GM19324 (cell line): ENCODE results near the gene EFNA2.
"Not testable (repeated sequence)": the region's sequence is repeated elsewhere in the genome, so short reads cannot be mapped to it uniquely, and the experiment has no call there.

ENCODE experiments used
- ATAC-seq: cut with Tn5 transposase; IDR thresholded peaks from one replicate; pipeline ENCODE4 v1.9.1; 2021; ENCODE audit warnings: mild to moderate bottlenecking, moderate library complexity; ENCODE audit not compliant: unreplicated experiment, low FRiP score

Gene EFNA2

DNA sequence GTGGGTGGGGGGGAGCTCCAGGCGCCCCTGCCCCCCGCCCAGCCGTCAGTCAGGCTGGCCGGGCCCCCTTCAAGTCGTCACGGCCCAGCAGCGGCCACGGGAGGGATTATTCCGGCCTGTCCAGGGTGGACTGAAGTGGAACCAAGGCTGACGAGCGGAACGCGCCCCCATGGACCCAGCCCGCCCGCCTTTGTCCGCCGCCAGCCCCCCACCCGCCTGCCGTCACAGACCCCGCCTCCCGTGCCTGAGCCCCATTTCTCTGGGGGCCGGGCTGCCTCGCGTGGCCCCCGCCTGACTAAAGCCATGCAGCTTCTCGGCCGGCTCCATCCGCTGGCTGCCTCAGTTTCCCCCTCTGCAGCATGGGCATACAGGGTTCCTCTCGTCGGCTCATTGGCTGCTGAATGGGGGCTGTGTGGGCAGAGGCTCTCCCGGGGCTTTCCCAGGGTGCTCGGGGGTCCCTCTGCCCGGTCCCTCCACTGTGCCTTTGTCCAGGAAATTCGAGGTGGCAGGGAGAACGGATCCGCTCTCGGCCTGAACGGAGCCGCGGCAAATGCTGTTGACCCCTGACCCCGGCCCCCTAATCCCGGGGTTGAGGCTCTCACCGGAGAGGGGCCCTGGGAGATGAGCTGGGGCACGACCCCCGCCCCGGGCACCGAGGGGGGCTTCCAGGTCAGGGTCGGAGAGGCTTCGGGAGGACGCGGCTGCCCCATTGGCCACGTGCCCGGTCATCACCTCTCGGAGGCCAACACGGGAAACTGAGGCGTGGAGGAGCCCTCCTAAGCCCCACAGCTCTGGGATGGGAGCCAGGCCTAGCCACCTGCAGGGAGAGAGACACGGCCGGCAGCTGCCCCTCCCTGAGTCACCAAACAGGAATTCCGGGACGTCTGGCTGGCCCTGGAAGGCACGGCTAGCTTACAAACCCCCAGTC, 27.4 kb downstream of the EFNA2 start:
- ATAC-seq, result no peak

DNA sequence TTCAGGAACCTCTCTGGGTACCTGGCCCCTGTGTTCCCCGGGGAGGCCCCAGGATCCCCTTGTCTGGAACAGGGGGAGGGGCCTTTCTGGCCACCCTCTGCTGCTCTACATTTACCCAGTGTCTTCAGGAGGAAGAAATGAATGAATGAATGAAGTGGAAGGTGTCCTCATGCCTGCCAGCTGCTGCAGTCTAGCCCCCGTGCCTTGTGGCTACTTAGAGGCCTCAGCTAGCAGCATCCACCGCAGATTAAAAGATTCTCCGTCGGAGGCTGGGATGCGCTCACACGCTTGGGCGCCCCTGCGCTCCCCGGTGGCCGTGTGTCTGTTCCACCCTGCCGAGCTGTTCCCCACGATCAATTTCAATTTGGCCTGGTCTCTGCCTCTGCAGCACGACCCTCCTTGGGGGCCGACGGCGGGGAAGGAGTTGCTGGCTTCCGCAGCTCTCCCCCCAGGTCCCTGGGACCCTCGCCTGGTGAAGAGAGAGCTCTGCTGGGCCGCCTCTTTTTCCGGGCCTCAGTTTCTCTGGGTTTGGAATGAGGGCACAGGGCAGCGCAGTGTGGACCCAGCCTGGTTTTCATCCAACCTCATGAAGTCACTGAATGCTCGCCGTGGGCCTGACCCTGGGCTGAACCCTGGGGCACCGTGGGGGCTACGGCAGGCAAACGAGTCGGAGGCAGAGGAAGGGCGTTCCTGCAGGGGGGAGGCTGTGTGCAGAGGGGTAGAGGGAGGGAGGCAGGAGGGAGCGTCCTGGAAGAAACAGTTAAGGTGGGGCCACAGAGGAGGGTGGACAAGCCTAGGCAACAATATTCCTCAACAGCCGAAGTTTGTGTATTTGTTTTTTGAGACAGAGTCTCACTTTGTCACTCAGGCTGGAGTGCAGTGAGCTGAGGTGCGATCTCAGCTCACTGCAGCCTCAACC, 28.3 kb downstream of the EFNA2 start:
- ATAC-seq, result no peak

DNA sequence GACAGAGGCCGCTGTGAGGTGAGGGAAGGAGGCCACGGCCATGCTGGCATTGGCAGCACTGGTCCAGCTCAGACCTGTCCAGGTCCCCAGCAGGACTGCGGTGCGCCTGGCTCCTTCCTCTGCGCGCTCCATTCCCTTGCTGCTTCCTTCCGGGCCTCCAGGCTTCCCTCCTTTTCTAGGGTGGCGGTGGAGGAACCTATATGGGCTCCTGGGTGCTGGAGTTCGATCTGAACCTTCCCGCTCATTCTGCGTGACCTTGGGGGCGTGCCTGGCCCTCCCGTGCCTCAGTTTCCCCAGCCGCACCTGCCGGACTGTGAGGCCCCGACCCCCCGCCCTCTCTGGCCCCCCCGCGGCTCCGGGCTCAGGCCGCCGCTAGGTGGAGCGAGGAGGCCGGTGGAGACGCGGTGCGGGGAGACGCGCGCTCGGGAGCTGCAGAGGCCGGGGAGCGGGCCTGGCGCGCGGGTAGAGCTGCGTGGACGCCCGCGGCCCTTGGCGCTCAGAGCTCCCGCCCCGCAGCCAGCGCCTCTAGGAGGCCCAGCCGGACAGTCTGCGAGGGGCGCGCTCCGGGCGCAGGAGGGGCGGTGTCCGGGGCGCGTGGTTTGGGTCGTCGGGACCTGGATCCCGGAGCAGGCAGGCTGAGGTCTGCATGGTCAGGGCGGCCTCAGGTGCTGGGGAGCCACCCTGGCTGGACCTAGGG, 29.9 kb downstream of the EFNA2 start:
- no peak for ATAC-seq

DNA sequence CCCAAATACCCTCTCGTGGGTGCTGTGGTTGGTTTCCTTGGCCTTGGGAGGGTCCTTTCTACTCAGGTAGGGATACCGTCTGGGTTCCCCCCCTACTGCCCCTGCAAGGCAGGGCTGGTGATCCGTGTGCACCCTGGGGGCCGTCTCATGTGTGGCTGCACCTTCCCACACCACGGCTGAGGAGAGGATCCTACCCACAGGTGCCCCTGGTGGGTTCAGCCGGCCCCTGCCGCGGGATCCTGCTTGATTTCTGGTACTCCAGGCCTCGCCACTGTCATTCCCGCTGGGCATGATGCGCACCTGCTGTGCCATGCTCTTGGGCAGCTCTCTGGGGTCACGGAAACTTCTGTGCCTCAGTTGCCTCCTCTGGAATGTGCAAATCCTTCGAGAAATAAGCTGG, 30.8 kb downstream of the EFNA2 start:
- ATAC-seq, result no peak

DNA sequence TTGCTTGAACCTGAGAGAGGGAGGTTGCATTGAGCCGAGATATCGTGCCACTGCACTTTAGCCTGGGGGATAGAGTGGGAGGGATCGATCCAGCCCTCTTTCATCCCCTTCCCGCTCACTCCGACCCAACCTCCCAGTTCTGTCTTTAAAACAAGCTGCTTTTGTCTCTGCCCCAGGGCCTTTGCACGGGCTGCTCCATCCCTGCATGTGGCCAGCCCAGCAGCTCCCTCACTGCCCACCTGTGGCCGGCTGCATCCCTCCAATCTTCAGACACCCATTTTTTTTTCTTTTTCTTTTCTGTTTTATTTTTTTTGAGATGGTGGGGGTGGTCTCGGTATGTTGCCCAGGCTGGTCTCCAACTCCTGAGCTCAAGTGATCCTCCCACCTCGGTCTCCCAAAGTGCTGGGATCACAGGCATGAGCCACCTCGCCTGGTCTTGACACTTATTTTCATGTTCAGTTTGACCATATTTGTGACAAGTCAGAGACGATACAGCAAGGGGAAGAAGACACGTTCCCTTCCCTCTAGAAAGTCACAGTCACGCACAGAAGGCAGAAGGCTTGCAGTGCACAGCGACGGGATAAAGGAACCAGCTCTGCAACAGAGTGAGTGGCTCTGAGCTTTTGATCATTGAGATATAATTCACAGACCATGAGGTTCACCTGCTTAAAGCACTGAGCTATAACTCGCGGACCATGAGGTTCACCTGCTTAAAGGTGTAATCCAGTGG, 31.8 kb downstream of the EFNA2 start:
- ATAC-seq, result no peak

DNA sequence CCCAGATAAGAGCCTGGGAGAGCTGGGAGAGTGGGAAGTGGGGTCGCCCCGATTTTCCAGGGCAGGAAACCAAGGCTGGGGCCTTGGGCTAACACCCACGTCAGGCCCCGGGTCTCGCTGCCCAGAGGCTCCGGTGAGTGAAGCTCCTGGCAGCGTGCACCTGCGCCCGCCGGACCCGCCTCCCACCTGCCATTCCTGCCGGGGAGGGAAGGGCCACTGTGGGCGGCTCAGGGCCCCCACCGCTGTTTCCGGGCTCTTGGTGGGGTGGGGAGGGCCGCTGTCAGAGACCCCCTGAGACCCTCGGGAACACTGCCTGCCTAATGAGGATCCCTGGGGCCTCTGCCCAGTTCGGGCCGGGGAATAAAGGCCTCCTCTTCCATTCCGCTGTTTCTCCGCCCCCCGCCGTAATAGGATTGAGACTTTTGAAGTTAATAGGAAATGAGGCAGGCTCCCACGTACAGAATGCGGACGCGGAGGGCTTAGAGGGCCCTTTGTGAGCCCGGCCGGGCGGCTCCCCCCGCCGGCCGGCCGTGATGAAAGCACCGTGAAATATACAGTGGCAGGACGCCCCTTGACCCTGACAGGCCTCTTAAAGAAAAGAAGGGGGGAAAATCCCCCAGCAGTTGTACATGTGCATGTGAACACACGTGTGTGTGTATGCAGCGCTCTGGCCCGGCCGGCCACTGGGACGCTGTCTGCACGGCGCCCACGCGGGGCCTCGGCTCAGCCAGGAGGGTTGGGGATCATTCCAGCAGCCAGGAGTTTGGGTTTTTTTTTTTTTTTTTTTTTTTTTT, 33.2 kb downstream of the EFNA2 start:
- no peak for ATAC-seq

DNA sequence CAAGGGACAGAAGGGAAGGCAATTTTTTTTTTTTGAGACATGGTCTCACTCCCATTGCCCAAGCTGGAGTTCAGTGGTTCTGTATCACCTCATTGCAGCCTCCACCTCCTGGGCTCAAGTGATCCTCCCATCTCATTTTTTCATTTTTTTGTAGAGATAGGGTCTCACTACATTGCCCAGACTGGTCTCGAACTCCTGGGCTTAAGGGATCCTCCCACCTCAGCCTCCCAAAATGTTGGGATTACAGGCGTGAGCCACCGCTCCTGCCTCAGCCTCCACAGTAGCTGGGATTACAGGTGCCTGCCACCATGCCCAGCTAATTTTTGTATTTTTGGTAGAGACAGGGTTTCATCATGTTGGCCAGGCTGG, 34.6 kb downstream of the EFNA2 start:
- not testable (repeated sequence) for ATAC-seq

DNA sequence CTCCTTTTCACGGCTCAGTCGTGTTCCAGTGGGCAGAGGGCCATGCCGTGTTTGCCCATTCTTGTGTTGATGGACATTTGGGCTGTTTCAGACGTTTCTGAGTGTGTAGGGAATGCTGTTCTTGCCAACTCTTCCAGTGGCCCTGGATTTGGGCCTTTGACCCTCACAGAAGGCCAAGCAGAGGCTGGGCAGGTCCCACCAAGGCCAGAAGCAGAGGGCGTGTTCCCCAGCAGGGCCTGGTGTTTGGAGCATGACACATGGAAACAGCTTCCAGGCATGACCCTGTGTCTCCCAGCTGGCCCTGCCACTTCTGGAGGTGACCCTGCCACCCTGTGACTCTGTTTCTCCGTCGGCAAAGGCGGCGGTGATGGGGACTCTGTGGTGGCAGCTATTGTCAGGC, 35.9 kb downstream of the EFNA2 start:
- ATAC-seq, result no peak

DNA sequence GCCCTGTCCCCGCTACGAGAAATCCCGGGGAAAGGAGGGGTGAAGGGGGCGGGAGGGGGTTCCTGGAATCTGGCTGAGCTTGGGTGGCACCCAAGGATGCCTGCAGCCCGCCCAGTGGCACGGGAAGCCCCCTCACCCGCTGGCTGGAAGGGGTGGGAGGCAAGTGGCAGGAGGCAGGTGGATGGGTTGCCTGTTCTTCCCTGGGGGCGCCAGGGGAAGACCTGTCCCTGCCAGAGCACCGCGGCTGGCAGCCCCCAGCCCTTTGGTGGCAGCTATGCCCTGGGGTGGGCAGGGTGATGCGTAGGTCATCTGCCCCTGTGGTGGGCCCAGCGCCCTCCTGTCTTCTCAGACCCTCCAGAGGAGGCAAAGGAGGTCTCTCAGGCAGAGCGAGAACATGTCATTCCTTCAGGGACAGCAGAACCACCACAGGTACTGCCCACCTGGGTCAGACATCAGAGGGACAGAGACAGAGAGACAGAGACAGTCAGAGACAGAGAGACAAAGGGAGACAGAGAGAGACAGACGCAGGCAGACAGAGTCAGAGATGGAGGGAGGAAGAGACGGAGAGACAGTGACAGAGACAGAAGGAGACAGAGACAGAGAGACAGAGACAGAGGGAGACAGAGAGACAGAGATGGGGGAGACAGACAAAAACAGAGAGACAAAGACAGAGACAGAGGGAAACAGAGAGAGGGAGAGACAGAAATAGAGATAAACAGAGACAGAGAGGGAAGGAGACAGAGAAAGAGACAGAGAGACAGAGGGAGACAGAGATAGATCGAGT, 36.7 kb downstream of the EFNA2 start:
- no peak for ATAC-seq

DNA sequence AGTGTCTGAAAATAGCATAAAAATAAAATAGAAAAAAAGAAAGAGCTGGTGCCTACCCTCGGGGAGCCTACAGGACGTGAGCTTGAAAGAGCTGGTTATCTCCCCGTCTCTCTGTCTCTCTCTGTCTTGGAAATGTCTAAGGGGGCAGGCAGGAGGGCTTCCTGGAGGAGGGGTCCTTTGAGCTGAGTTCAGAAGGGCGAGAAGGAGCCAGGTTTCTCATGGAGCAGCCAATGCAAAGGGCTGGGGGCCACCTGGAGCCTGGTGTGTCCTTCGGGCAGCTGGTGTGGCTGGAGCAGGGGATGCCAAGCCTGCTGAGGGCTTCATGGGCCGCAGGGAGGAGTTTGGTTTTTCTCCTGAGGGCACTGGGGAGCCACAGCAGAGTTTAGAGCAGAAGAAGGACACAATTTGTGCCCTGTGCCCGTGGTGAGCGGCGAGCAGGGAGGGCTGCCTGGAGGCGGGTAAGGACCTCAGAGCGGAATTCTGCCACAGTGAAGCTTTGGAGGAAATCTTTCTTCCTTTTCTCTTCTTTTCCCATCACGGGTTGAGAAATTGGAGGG, 38.7 kb downstream of the EFNA2 start:
- ATAC-seq, result no peak

DNA sequence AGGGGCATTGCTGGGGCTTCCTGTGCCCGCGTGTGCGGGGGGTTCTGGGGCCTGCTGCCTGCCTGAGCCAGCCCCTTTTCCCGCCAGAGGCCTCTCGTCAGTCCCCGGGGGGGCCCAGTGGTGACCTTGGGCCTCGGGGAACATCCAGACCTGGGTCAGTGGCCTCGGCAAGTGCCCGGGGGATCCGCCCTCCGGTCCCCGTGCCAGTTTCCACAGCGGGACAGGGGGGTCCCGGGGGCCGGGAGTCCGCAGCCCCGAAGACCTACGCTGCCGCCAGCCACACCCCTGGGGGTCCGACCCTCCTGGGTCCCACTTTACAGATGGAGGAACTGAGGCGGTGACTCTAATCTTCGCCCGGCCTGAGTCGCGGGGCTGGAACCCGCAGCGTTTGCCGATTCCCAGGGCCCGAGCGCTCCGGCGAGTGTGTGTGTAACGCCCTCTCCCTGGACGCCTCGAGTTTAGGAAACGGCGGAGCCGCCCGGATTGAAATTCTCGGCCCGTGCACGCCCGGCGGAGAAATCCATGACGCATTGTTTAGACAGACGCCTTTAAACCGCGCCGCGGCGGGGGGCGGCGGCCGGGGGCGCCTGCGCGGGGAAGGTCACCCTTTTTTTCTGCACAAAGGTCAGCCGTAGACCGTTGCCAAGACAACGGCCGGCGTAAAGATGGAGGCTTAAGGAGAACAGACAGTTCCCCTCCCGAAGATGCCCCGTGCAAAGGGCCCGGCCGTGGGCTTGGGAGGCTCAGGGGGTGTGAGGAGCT, 39.3 kb downstream of the EFNA2 start:
- ATAC-seq, result no peak

DNA sequence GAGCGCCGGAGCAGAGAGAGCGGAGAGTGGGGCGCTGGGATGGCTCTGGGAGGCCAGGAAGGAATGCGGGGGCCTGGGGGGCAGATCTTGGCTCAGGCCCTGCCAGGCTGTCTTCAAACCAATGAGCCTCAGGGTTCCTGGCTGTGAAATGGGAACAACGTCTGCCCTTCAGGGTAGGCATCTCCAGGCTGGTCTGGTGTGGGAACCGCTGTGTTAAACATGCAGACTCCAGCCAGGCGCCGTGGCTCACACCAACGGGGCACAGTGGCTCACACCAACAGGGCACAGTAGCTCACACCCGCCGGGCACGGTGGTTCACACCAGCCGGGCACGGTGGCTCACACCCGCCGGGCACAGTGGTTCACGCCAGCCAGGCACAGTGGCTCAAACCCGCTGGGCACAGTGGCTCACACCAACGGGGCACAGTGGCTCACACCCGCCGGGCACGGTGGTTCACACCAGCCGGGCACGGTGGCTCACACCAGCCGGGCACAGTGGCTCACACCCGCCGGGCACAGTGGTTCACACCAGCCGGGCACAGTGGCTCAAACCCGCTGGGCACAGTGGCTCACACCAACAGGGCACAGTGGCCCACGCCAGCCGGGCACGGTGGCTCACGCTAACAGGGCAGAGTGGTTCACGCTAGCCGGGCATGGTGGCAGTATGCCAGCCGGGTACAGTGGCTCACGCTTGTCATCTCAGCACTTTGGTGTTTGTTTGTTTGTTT, 40.1 kb downstream of the EFNA2 start:
- no peak for ATAC-seq

DNA sequence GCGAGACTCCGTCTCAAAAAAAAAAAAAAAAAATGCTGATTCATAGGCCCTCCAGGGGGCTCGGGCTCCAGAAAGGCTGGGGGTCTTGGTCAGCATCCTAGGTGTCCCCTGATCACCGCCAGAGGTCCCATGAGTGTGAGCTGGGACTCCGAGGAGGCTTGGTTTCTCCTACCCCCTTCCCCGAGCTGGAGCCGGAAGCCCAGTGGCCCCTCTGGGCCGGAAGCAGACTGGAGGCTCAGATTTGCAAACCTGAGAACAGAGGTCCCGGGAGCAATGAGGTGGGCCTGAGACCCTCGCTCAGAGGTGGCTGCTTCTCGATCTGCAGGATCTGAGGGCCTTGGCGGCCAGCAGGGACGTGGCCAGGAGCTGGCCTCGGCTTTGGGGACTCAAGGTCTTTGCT, 41.5 kb downstream of the EFNA2 start:
- no peak for ATAC-seq

DNA sequence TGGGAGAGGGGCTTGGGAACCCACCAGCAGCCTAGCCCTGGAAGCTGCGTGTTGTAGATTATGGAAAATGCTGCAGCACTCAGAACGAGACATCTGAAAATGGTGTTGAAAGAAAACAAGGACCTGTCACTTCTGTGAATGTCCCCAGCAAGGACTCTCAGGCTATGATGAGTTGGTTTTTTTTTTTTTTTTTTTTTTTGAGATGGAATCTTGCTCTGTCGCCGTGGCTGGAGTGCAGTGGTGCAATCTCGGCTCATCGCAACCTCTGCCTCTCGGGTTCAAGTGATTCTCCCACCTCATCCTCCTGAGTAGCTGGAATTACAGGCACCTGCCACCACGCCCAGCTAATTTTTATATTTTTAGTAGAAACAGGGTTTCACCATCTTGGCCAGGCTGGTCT, 46.5 kb downstream of the EFNA2 start:
- not testable (repeated sequence) for ATAC-seq

DNA sequence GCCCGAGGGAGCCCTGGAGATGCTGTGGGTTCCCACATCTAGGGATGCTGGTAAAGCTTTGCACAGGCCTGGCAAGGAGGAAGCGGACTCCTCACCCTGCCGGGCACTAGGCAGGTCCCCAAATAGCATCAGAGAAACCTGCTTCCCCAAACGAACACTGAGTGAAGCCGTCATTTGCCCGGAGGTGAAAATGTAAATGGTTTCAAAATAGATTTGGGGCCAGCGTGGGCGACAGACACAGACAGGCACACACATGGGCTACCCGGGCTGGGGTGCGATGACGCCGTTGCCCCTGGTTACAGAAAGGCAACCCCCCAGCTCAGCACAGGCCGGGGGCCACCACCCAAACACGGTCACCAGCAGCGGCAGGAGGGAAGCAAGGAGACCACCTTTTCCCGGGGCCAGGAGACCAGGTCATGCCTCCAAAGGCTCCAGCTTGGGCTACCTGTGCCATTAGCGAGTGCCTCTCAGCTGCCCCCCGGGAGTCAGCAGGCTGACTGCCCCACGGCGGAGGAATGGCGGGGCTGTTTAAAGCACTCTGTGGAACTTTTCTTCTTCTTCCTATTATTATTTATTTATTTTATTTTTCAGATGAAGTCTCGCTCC, 50.5 kb downstream of the EFNA2 start:
- no peak for ATAC-seq

DNA sequence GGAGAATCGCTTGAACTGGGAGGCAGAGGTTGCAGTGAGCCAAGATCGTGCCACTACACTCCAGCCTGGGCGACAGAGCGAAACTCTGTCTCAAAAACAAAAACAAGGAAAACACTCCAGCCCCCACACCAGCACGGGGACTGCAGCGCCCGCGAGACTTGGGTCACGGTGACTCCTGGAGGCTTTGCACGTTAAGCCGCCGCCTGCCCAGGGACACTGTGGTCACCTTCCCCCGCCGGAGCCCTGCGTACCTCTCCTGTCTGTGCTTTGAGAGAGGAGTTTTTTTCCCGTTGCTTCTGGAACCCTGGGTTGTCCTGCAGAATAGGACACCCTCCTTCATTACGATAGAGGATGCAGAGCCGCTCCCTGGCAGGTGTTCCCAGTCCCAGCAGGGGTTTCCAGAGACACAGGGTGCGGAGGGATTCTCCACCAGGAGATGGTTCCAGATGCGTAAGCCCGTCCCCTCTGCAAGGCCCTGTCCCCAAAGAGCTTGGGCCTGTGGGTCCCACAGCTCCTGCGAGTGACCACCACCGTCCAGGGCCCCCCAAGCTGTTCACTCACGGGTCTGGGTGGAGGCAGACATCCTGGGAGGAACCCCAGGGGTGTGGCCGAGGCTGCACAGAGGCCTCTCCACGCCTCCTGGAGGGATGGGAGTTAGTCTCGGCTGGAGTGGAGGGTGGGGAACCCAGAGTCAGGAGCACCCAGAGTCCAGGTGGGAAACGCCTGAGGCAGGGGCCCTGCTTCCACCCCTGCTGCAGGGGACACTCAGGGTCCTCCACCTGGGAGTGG, 55.2 kb downstream of the EFNA2 start:
- ATAC-seq, result no peak
